NCI-H2107 treated with DMSO at 0.1 percent for 48 hours (cell line): Measurements from ENCODE around the gene IGHMBP2.
"Not testable (repeated sequence)": the region's sequence is repeated elsewhere in the genome, so short reads cannot be mapped to it uniquely, and the experiment has no call there.

Experiments
- DNase-seq: peaks from one replicate; lab custom pipeline; 2025; ENCODE audit not compliant: unreplicated experiment; lab: John Stamatoyannopoulos, UW

IGHMBP2 gene

GRCh38 chr11:68959465-68960293 lies 56.0 kb downstream of the IGHMBP2 start:
- no peak for DNase-seq

- DNase-seq = no peak
Observed at GRCh38 chr11:68960294-68961071, 56.8 kb downstream of the IGHMBP2 start.

- no peak for DNase-seq
Observed at GRCh38 chr11:68961245-68961644, 57.6 kb downstream of the IGHMBP2 start.

- DNase-seq = no peak
Observed at GRCh38 chr11:68962527-68963250, 59.0 kb downstream of the IGHMBP2 start.

GRCh38 chr11:68963779-68964178 lies 60.1 kb downstream of the IGHMBP2 start:
- no peak for DNase-seq

- no peak for DNase-seq
Observed at GRCh38 chr11:68965901-68966853, 62.5 kb downstream of the IGHMBP2 start.

GRCh38 chr11:68966894-68967780 lies 63.4 kb downstream of the IGHMBP2 start:
- no peak for DNase-seq

- DNase-seq = no peak
Observed at GRCh38 chr11:68968306-68969250, 64.9 kb downstream of the IGHMBP2 start.

- DNase-seq = no peak
Observed at GRCh38 chr11:68969386-68969785, 65.7 kb downstream of the IGHMBP2 start.

GRCh38 chr11:68970921-68971636 lies 67.4 kb downstream of the IGHMBP2 start:
- DNase-seq = no peak

- DNase-seq = no peak
Observed at GRCh38 chr11:68973219-68973618, 69.5 kb downstream of the IGHMBP2 start.

GRCh38 chr11:68973706-68974105 lies 70.0 kb downstream of the IGHMBP2 start:
- DNase-seq = not testable (repeated sequence)

- no peak for DNase-seq
Observed at GRCh38 chr11:68974421-68975194, 70.9 kb downstream of the IGHMBP2 start.

- DNase-seq = no peak
Observed at GRCh38 chr11:68976095-68976494, 72.4 kb downstream of the IGHMBP2 start.

GRCh38 chr11:68976563-68976962 lies 72.9 kb downstream of the IGHMBP2 start:
- DNase-seq = no peak

GRCh38 chr11:68977781-68978625 lies 74.3 kb downstream of the IGHMBP2 start:
- DNase-seq = no peak
